Natural killer cell (primary cell): ENCODE results near the gene LCE1D. TPM values are rescaled to one million over a fixed set of nuclear protein-coding genes. Genes with fewer than 3 reads are reported as not detected.

Experiments used
- ATAC-seq, 3 donors: fragments of 150-1000 bp in 2 of 3; fragments of 200-7000 bp in 1 of 3; cut with Tn5 transposase; 1 replicate in 1 of 3; 2 replicates in 2 of 3; pipeline ENCODE4 v1.10.0; 2021; ENCODE audit warnings: mild to moderate bottlenecking in 2 of 3, moderate library complexity in 2 of 3
- DNase-seq, 2 donors: peaks; one replicate each; pipeline versions ENCODE4 v3.0.0 to v3.0.0-alpha.2; 2013 to 2021; ENCODE audit warnings: mixed read lengths in 1 of 2
- H3K27ac ChIP-seq: one replicate; pipeline ENCODE4 v1.5.1; 2013; ENCODE audit warnings: mild to moderate bottlenecking, low read length
- H3K27me3 ChIP-seq: one replicate; pipeline ENCODE4 v1.6.1; 2013; ENCODE audit warnings: low read length; ENCODE audit not compliant: control insufficient read depth, insufficient read depth
- H3K36me3 ChIP-seq: one replicate; pipeline ENCODE4 v1.6.1; 2013; ENCODE audit warnings: low read length; ENCODE audit not compliant: control insufficient read depth, insufficient read depth
- H3K4me1 ChIP-seq: one replicate; pipeline ENCODE4 v1.6.1; 2013; ENCODE audit warnings: low read length; ENCODE audit not compliant: control insufficient read depth, insufficient read depth
- H3K4me3 ChIP-seq: one replicate; pipeline ENCODE4 v1.5.1; 2013; ENCODE audit warnings: low read length
- H3K9me3 ChIP-seq: one replicate; pipeline ENCODE4 v1.6.1; 2013; ENCODE audit warnings: low read length; ENCODE audit not compliant: control insufficient read depth, insufficient read depth
- H3K27ac Mint-ChIP-seq, 2 donors: one replicate each; pipeline ENCODE4 v1.8.0; 2022; ENCODE audit warnings: mild to moderate bottlenecking in 2 of 2, mixed read lengths in 2 of 2, moderate library complexity in 1 of 2
- H3K27me3 Mint-ChIP-seq, 2 donors: one replicate each; pipeline ENCODE4 v1.8.0; 2022; ENCODE audit warnings: low read depth in 2 of 2, mixed read lengths in 2 of 2
- H3K36me3 Mint-ChIP-seq: one replicate; pipeline ENCODE4 v1.8.0; 2022; ENCODE audit warnings: mixed read lengths
- H3K4me1 Mint-ChIP-seq, 2 donors: one replicate each; pipeline ENCODE4 v1.8.0; 2022; ENCODE audit warnings: mixed read lengths in 2 of 2
- H3K4me3 Mint-ChIP-seq: one replicate; pipeline ENCODE4 v1.8.0; 2022; ENCODE audit warnings: mild to moderate bottlenecking, moderate library complexity, mixed read lengths
- H3K9me3 Mint-ChIP-seq, 2 donors: one replicate each; pipeline ENCODE4 v1.8.0; 2022; ENCODE audit warnings: mixed read lengths in 2 of 2
- WGBS: methylation state at CpG from one replicate; pipeline ENCODE4 v1.1.7; 2013; ENCODE audit warnings: missing lambda C conversion rate; ENCODE audit not compliant: insufficient coverage; 5-methylcytosine and 5-hydroxymethylcytosine counted together
- intact Hi-C: fragments of 100-400 bp; cut with micrococcal nuclease; formaldehyde crosslinking; loops from one replicate; pipeline ENCODE4 v1.14.2; 2022
- total RNA-seq, 4 donors: library from RNA; stranded (reverse); fragments of 120-200 nt in 1 of 4; gene quantifications; one replicate each; pipeline versions ENCODE4 v1.2.3 to v1.2.4, GENCODE V29; 2013 to 2022
- TF ChIP-seq, protein P1 (sequence below): fragments of 200-600 bp; IDR thresholded peaks from one replicate; pipeline ENCODE4 v1.8.0; 2022; ENCODE audit warnings: antibody characterized with exemption

Gene LCE1D
- total RNA-seq, 3 donors from 2014 or later (not counting 1 experiment from before 2014, with no cell fraction given) = not detected

DNA sequence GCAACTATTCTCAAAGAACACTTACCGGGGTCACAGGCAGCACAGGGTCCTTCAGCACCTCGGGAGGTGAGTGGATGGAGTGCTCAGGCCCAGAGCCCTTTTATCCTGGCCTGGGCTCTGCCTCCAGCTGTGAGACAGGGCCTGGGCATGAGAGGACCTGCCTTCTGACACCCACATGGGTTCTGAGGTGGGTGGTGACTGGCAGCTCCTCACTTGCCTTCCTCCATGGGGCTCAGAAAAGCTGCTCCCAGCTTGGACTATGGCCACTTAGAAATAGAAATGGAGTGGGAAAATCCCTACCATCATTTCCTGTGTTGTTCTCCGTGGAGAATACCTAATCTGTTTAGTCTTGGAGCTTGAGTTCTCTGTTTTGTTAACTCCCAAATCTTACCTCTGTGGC lies 10.1 kb downstream of the LCE1D start, which contains the start of gene LCE1C:
Gene LCE1C (minus strand): TSS at position 76 of the 400 bp plus-strand sequence. CDS start 1,173 bp downstream, outside the sequence.
- WGBS = 73% methylated on average over 2 of the region's 3 CpGs
- Histone ChIP-seq H3K27ac (no peak within 1 kb of the TSS), H3K9me3 (no peaks in the 10 kb centered on the region), H3K4me1 (no peaks in the 10 kb centered on the region), H3K36me3 (no peaks in the 10 kb centered on the region), H3K27me3 (no peaks in the 10 kb centered on the region), H3K4me3 (no peak within 1 kb of the TSS)
- intact Hi-C loops = no loop called here
- H3K36me3 Mint-ChIP-seq = no peaks in the 10 kb centered on the region
- H3K27me3 Mint-ChIP-seq = peaks cover 10 to 39% of the 10 kb centered on the region in 2 donors
- no peak for DNase-seq
- no peaks in the 10 kb centered on the region for H3K4me1 Mint-ChIP-seq
- ATAC-seq = no peak
- no peak within 1 kb of the TSS for H3K27ac Mint-ChIP-seq
- TF ChIP-seq, protein P1, sequence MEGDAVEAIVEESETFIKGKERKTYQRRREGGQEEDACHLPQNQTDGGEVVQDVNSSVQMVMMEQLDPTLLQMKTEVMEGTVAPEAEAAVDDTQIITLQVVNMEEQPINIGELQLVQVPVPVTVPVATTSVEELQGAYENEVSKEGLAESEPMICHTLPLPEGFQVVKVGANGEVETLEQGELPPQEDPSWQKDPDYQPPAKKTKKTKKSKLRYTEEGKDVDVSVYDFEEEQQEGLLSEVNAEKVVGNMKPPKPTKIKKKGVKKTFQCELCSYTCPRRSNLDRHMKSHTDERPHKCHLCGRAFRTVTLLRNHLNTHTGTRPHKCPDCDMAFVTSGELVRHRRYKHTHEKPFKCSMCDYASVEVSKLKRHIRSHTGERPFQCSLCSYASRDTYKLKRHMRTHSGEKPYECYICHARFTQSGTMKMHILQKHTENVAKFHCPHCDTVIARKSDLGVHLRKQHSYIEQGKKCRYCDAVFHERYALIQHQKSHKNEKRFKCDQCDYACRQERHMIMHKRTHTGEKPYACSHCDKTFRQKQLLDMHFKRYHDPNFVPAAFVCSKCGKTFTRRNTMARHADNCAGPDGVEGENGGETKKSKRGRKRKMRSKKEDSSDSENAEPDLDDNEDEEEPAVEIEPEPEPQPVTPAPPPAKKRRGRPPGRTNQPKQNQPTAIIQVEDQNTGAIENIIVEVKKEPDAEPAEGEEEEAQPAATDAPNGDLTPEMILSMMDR = no peak
- no peaks in the 10 kb centered on the region for H3K9me3 Mint-ChIP-seq
- no peak within 1 kb of the TSS for H3K4me3 Mint-ChIP-seq

DNA sequence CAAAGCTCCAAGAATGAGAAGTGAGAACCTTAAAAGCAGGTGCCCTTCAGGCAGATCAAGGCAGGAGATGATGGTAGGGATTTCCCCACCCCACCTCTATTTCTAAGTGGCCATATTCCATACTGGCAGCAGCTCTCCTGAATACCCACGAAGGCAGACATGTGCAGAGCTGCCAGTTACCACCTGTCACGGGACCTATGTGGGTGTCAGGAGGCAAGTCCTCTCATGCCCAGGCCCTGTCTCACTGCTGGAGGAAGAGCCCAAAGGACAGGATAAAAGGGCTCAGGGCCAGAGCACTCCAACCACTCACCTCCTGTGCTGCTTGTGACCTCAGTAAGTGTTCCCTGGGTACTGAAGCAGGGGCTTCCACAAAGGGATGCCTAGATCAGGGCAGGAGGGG lies 14.5 kb downstream of the LCE1D start:
- no peaks in the 10 kb centered on the region for H3K36me3 ChIP-seq
- intact Hi-C loops = no loop called here
- TF ChIP-seq, protein P1 = no peak
- Mint-ChIP-seq H3K9me3 (no peaks in the 10 kb centered on the region), H3K4me1 (no peaks in the 10 kb centered on the region), H3K27me3 (peaks cover 9 to 16% of the 10 kb centered on the region in 2 donors), H3K4me3 (no peak overlapping the region), H3K36me3 (no peaks in the 10 kb centered on the region), H3K27ac (no peak overlapping the region)
- WGBS = 77% methylated on average over 2 of the region's 2 CpGs
- no peaks in the 10 kb centered on the region for H3K27me3 ChIP-seq
- H3K9me3 ChIP-seq = no peaks in the 10 kb centered on the region
- H3K4me1 ChIP-seq = no peaks in the 10 kb centered on the region
- H3K4me3 ChIP-seq = no peak overlapping the region
- DNase-seq (no peak), ATAC-seq (no peak)
- H3K27ac ChIP-seq = no peak overlapping the region

DNA sequence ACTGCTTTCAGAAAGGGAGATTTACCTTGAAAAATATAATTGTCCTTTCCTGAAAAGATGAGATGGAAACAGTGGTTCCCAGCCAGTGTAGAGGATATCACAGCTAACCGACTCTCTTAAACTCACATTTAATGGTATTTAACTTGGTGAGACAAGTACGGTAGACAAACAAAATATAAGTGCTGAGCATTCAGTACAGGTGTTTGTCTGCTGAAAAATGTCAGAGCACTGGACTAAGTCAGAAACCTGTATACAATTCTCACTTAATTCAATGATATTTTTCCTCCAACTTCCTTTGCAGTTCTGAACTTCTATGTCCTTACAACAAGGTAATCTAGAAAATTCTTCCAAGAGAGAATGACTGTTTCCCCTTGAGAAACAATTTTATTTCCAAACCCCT lies 15.2 kb downstream of the LCE1D start, which contains the start of gene LCE1B:
Gene LCE1B (plus strand): TSS at position 301 of the 400 bp plus-strand sequence. CDS start 476 bp downstream, outside the sequence.
- 100% methylated on average over 1 of the region's 2 CpGs for WGBS
- peaks cover 9 to 16% of the 10 kb centered on the region in 2 donors for H3K27me3 Mint-ChIP-seq

More for the DNA sequence above, 15.2 kb downstream of the LCE1D start, which contains the start of gene LCE1B:
- no peaks in the 10 kb centered on the region for H3K36me3 Mint-ChIP-seq
- H3K4me3 Mint-ChIP-seq = no peak within 1 kb of the TSS
- Histone ChIP-seq H3K4me1 (no peaks in the 10 kb centered on the region), H3K27me3 (no peaks in the 10 kb centered on the region), H3K36me3 (no peaks in the 10 kb centered on the region), H3K4me3 (no peak within 1 kb of the TSS), H3K9me3 (no peaks in the 10 kb centered on the region), H3K27ac (no peak within 1 kb of the TSS)
- ATAC-seq = no peak
- TF ChIP-seq, protein P1 = no peak
- no peaks in the 10 kb centered on the region for H3K9me3 Mint-ChIP-seq
- no peak within 1 kb of the TSS for H3K27ac Mint-ChIP-seq
- intact Hi-C loops = no loop called here
- DNase-seq = no peak
- H3K4me1 Mint-ChIP-seq = no peaks in the 10 kb centered on the region
